CD14-positive monocyte (primary cell): ENCODE results near the gene ARHGDIA. TPM values are rescaled to one million over a fixed set of nuclear protein-coding genes. Genes with fewer than 3 reads are reported as not detected.
A peak's percentile ranks its signal among the peaks of the same experiment; 100 is the strongest.

Source experiments
- DNase-seq, 3 donors: peaks; one replicate each; pipeline ENCODE4 v3.0.0-alpha.2; 2011 to 2022
- H2AFZ ChIP-seq: 2 replicates; pipeline ENCODE4 v1.6.0; 2012; ENCODE audit warnings: mild to moderate bottlenecking, low read depth, low read length, inconsistent platforms; ENCODE audit not compliant: insufficient read depth, poor library complexity, severe bottlenecking
- H3K27ac ChIP-seq, 2 donors: 1 replicate in 1 of 2; 2 replicates in 1 of 2; pipeline ENCODE4 v1.5.1; 2012 to 2013; ENCODE audit warnings: low read length in 2 of 2, control low read depth in 1 of 2, inconsistent platforms in 1 of 2, low read depth in 1 of 2, mild to moderate bottlenecking in 1 of 2
- H3K27me3 ChIP-seq, 2 donors: one replicate each; pipeline versions ENCODE4 v1.6.0 to v1.6.1; 2011 to 2013; ENCODE audit warnings: low read length in 2 of 2; ENCODE audit not compliant: control insufficient read depth in 2 of 2, insufficient read depth in 2 of 2
- H3K36me3 ChIP-seq, 2 donors: replicated peaks in 1 of 2; 1 replicate in 1 of 2; 2 replicates in 1 of 2; pipeline versions ENCODE4 v1.5.1 to v1.6.1; 2012 to 2013; ENCODE audit warnings: low read length in 2 of 2, control low read depth in 1 of 2, inconsistent platforms in 1 of 2, mild to moderate bottlenecking in 1 of 2; ENCODE audit not compliant: insufficient read depth in 2 of 2, control insufficient read depth in 1 of 2
- H3K4me1 ChIP-seq, 2 donors: 1 replicate in 1 of 2; 2 replicates in 1 of 2; pipeline versions ENCODE4 v1.5.1 to v1.6.1; 2012 to 2013; ENCODE audit warnings: low read length in 2 of 2, control low read depth in 1 of 2, inconsistent platforms in 1 of 2, mild to moderate bottlenecking in 1 of 2, moderate library complexity in 1 of 2; ENCODE audit not compliant: insufficient read depth in 2 of 2, control insufficient read depth in 1 of 2
- H3K4me2 ChIP-seq: replicated peaks from 2 replicates; pipeline ENCODE3; 2012; ENCODE audit warnings: low read length, moderate library complexity, mild to moderate bottlenecking; ENCODE audit not compliant: poor library complexity, severe bottlenecking; ENCODE audit errors: extremely low read depth
- H3K4me3 ChIP-seq, 3 experiments: fragments of 200-600 bp in 1 of 3; sonication (generic) in 1 of 3; replicated peaks in 1 of 3; 1 replicate in 2 of 3; 2 replicates in 1 of 3; pipeline ENCODE4 v1.5.1; 2011 to 2013; ENCODE audit warnings: low read length in 3 of 3, mild to moderate bottlenecking in 3 of 3, control low read depth in 2 of 3, low read depth in 2 of 3, inconsistent platforms in 1 of 3, moderate library complexity in 1 of 3
- H3K79me2 ChIP-seq: 2 replicates; pipeline ENCODE4 v1.6.0; 2012; ENCODE audit warnings: mild to moderate bottlenecking, control low read depth, inconsistent platforms, low read length, moderate library complexity; ENCODE audit not compliant: insufficient read depth
- H3K9ac ChIP-seq: 2 replicates; pipeline ENCODE4 v1.6.0; 2017; ENCODE audit warnings: low read length, mild to moderate bottlenecking; ENCODE audit not compliant: insufficient read depth, poor library complexity, severe bottlenecking
- H3K9me3 ChIP-seq, 2 donors: replicated peaks in 1 of 2; 1 replicate in 1 of 2; 2 replicates in 1 of 2; pipeline versions ENCODE4 v1.5.1 to v1.6.1; 2012 to 2013; ENCODE audit warnings: low read length in 2 of 2, control low read depth in 1 of 2; ENCODE audit not compliant: control insufficient read depth in 1 of 2, insufficient read depth in 1 of 2
- H4K20me1 ChIP-seq: 2 replicates; pipeline ENCODE4 v1.6.0; 2012; ENCODE audit warnings: mild to moderate bottlenecking, low read length, control low read depth, moderate library complexity; ENCODE audit not compliant: insufficient read depth
- H3K27ac Mint-ChIP-seq, 7 donors: one replicate each; pipeline ENCODE4 v1.8.0; 2020; ENCODE audit warnings: mild to moderate bottlenecking in 7 of 7, mixed read lengths in 7 of 7, moderate library complexity in 6 of 7, inconsistent platforms in 2 of 7
- H3K27me3 Mint-ChIP-seq, 3 donors: one replicate each; pipeline ENCODE4 v1.8.0; 2021 to 2022; ENCODE audit warnings: low read depth in 3 of 3, mild to moderate bottlenecking in 3 of 3, mixed read lengths in 3 of 3, moderate library complexity in 3 of 3, inconsistent platforms in 1 of 3
- H3K36me3 Mint-ChIP-seq, 2 donors: one replicate each; pipeline ENCODE4 v1.8.0; 2020; ENCODE audit warnings: mixed read lengths in 2 of 2, inconsistent platforms in 1 of 2, mild to moderate bottlenecking in 1 of 2
- H3K4me1 Mint-ChIP-seq: one replicate; pipeline ENCODE4 v1.8.0; 2020; ENCODE audit warnings: mild to moderate bottlenecking, mixed read lengths
- H3K4me3 Mint-ChIP-seq, 2 donors: one replicate each; pipeline ENCODE4 v1.8.0; 2020; ENCODE audit warnings: mild to moderate bottlenecking in 2 of 2, mixed read lengths in 2 of 2, moderate library complexity in 1 of 2
- H3K9me3 Mint-ChIP-seq, 7 donors: one replicate each; pipeline ENCODE4 v1.8.0; 2020 to 2022; ENCODE audit warnings: mixed read lengths in 7 of 7, mild to moderate bottlenecking in 6 of 7, moderate library complexity in 6 of 7, inconsistent platforms in 2 of 7
- CTCF ChIP-seq: fragments of 200-600 bp; IDR thresholded peaks from one replicate; pipeline ENCODE4 v1.8.0; 2022; ENCODE audit warnings: antibody characterized with exemption, mild to moderate bottlenecking
- WGBS: methylation state at CpG from one replicate; pipeline ENCODE4 v1.1.5; 2013; ENCODE audit warnings: missing lambda C conversion rate; ENCODE audit not compliant: insufficient coverage; 5-methylcytosine and 5-hydroxymethylcytosine counted together
- intact Hi-C, 2 donors: fragments of 100-400 bp; cut with micrococcal nuclease; formaldehyde crosslinking; loops; one replicate each; pipeline versions ENCODE4 v1.15.0 to v1.15.1; 2023
- polyA plus RNA-seq, 3 donors: library from polyadenylated mRNA; depleted of rRNA in 1 of 3; unstranded in 2 of 3; stranded (reverse) in 1 of 3; fragments of 300-500 nt in 2 of 3; fragments of >200 nt in 1 of 3; fragmentation: Illumina TruSeq in 2 of 3; gene quantifications; 1 replicate in 2 of 3; 2 replicates in 1 of 3; pipeline ENCODE4 v1.2.3, GENCODE V29; 2012 to 2021

ARHGDIA gene
- polyA plus RNA-seq, 3 donors, result 86.3 to 477 (median 97.2) TPM

GRCh38 chr17:81885454-81885853, 14.3 kb upstream of the ARHGDIA start:
- Histone ChIP-seq H3K4me3 (no peak overlapping the region), H3K79me2 (peaks cover 41% of the 10 kb centered on the region), H3K9me3 (no peaks in the 10 kb centered on the region), H3K4me1 (peaks cover 6 to 8% of the 10 kb centered on the region in 2 donors), H3K4me2 (no peak overlapping the region), H3K27ac (peak overlapping the region in 1 of 2 donors; percentile 4), H3K36me3 (peaks cover 67 to 82% of the 10 kb centered on the region in 2 donors), H3K27me3 (no peaks in the 10 kb centered on the region), H3K9ac (no peak overlapping the region), H2AFZ (no peak overlapping the region), H4K20me1 (peaks cover 38% of the 10 kb centered on the region)
- intact Hi-C loops, result no loop called here
- H3K4me1 Mint-ChIP-seq, result peaks cover 5% of the 10 kb centered on the region
- no peak for TF ChIP-seq CTCF
- H3K27me3 Mint-ChIP-seq, result peaks cover 0 to 3% (median 0%) of the 10 kb centered on the region in 3 donors
- peaks cover 57 to 93% of the 10 kb centered on the region in 2 donors for H3K36me3 Mint-ChIP-seq
- no peak overlapping the region for H3K4me3 Mint-ChIP-seq
- WGBS, result over 99% methylated on average over 8 of the region's 10 CpGs
- DNase-seq, result no peak
- H3K27ac Mint-ChIP-seq, result peak overlapping the region in 3 of 7 donors; percentile 29 to 66 (median 55)
- no peaks in the 10 kb centered on the region for H3K9me3 Mint-ChIP-seq

- peak overlapping the region in 5 of 7 donors; percentile 25 to 83 (median 43) for H3K27ac Mint-ChIP-seq
These were observed 13.8 kb upstream of the ARHGDIA start for GRCh38 chr17:81884968-81885367.

More at GRCh38 chr17:81884968-81885367, 13.8 kb upstream of the ARHGDIA start:
- H3K4me2 ChIP-seq, result no peak overlapping the region
- Mint-ChIP-seq H3K4me1 (no peaks in the 10 kb centered on the region), H3K36me3 (peaks cover 56 to 93% of the 10 kb centered on the region in 2 donors), H3K4me3 (no peak overlapping the region), H3K9me3 (no peaks in the 10 kb centered on the region), H3K27me3 (peaks cover 0 to 3% (median 0%) of the 10 kb centered on the region in 3 donors)
- H3K27me3 ChIP-seq, result no peaks in the 10 kb centered on the region
- peak overlapping the region in 1 of 2 donors; percentile 4 for H3K27ac ChIP-seq
- H3K4me1 ChIP-seq, result peaks cover under 1 to 4% of the 10 kb centered on the region in 2 donors
- intact Hi-C loops, result no loop called here
- peaks cover 37% of the 10 kb centered on the region for H3K79me2 ChIP-seq
- DNase-seq, result no peak
- H3K9ac ChIP-seq, result no peak overlapping the region
- peaks cover 38% of the 10 kb centered on the region for H4K20me1 ChIP-seq
- no peaks in the 10 kb centered on the region for H3K9me3 ChIP-seq
- no peak overlapping the region for H2AFZ ChIP-seq
- 100% methylated on average over 5 of the region's 5 CpGs for WGBS
- no peak overlapping the region for H3K4me3 ChIP-seq
- no peak for TF ChIP-seq CTCF
- H3K36me3 ChIP-seq, result peaks cover 68 to 84% of the 10 kb centered on the region in 2 donors
